ENCODE measurements around the gene ATG14.
"Not testable (repeated sequence)": the region's sequence is repeated elsewhere in the genome, so short reads cannot be mapped to it uniquely, and the experiment has no call there.

ATG14 gene

GRCh38 chr14:55433880-55434804 lies 22.5 kb upstream of the ATG14 start:
- no peak for DNase-seq

GRCh38 chr14:55432628-55433027 lies 21.0 kb upstream of the ATG14 start:
- no peak for DNase-seq

- DNase-seq: peak; percentile 53
These were observed 18.5 kb upstream of the ATG14 start for GRCh38 chr14:55430024-55430690.

GRCh38 chr14:55427439-55427838 lies 15.8 kb upstream of the ATG14 start:
- DNase-seq: no peak

GRCh38 chr14:55426891-55427290 lies 15.3 kb upstream of the ATG14 start:
- no peak for DNase-seq

DNA sequence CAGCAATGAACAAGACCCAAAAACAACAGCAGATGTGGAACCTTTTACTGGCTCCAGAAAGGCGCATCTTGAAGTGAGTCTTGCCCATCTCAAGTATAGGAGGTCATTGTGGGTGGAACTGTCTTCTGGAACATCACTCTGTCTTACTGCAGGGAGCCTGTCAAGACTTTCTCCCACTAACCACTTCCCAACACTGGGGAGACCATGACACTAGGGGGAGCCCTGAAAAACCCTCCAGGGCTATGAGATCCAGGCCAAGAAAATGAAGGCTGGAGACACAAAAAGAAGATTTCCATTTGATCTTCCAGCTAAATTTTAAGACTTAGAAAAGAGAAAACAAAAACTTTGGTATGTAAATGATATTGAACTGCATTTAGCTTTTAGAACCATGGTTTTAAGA lies 13.5 kb upstream of the ATG14 start:
- no peak for DNase-seq

GRCh38 chr14:55423969-55424368 lies 12.3 kb upstream of the ATG14 start:
- no peak for DNase-seq

- DNase-seq: not testable (repeated sequence)
These were observed 10.7 kb upstream of the ATG14 start for GRCh38 chr14:55422338-55422737.

DNA sequence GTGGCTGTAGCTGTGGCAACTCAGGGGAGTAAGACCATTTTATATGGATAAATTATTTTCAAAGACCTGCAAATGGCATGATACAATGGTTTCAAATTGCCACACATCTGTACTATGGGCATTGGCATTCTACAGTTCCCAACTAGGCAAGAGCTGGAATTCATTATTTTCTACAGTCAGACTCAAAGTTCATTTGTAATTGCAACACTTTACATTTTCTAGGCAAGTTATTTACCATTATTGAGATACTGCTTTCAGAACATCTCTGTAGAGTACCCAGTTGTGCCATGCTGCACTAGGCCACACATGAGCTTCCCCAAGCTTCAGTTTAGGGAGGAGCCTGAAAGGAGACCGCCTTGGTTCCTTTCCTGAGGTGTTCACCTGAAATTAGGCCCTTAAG lies 8.0 kb upstream of the ATG14 start:
- no peak for DNase-seq

GRCh38 chr14:55418411-55418810 lies 6.8 kb upstream of the ATG14 start:
- DNase-seq: no peak

- DNase-seq: no peak
These were observed 6.3 kb upstream of the ATG14 start for GRCh38 chr14:55417955-55418354.

- DNase-seq: peak; percentile 31
These were observed 5.2 kb upstream of the ATG14 start for GRCh38 chr14:55416866-55417265.

- no peak for DNase-seq
These were observed 2.9 kb upstream of the ATG14 start for GRCh38 chr14:55414551-55414950.

GRCh38 chr14:55412676-55413075 lies 1.0 kb upstream of the ATG14 start:
- DNase-seq: no peak

DNA sequence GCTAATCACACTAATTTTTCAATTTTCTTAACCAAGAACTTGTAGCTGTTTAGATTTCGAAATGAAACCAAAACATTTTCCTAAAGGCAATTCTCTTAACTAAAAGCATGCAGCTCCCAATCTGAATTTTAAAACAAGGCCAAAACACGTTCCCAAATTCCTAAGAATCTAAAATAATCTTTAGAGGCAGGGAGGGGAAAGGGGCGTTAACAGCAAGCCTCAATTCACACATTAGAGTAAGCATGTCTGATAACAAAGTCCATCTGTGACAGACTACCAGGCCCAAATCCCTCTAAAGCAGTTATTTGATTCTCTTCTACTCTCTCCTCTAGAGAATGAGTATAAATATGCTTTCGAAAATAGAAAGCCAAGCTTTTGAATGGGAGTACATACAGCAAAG lies 754 bp downstream of the ATG14 start:
- DNase-seq: no peak

- no peak for DNase-seq
These were observed 7.3 kb downstream of the ATG14 start for GRCh38 chr14:55404173-55404854.

- DNase-seq: peak; percentile 54
These were observed 9.9 kb downstream of the ATG14 start for GRCh38 chr14:55401751-55402150.

DNA sequence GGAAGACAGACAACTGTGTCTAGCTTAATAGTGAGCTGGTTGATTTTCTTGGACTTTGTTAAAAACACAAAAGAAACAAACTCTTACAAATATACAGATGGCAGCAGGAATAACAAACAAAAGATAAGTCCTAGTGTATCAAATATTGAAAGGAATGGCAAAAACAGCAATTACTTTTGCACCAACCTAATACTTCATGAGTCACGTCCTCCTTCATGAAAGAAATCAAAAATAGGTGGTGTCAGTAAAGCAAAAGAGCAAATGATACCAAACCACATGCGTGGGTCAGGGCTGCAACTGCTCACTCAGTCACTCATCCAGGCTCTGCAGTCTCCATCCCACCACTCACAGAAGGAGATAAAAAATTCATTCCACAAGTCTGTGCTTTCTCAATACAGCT lies 11.8 kb downstream of the ATG14 start:
- no peak for DNase-seq

- no peak for DNase-seq
These were observed 12.4 kb downstream of the ATG14 start for GRCh38 chr14:55399183-55399582.

DNA sequence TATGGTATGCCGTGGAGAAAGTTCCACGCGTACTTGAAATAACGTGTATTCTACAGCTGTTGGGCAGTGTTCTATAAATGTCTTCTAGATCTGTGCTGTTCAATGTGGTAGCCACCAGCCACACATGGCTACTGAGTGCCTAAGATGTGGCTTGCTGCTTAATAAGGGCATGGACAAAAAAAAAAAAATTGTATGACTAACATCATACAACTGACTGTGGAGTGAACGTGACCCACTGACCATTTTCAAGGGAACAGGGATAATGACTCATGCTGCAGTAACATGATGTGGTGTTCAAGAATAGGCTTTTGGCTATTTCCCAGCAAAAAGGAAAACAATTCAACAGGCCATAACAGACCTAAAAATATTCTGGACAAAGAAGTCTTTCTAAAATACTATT lies 13.0 kb downstream of the ATG14 start:
- peak; percentile 59 for DNase-seq

- no peak for DNase-seq
These were observed 22.3 kb downstream of the ATG14 start for GRCh38 chr14:55389330-55389729.

- DNase-seq: no peak
These were observed 23.5 kb downstream of the ATG14 start for GRCh38 chr14:55388160-55388559.

- no peak for DNase-seq
These were observed 24.5 kb downstream of the ATG14 start for GRCh38 chr14:55387121-55387520.
